ENCODE measurements around the gene VMAC.

VMAC gene

GRCh38 chr19:5923356-5923755 lies 18.7 kb downstream of the VMAC start:
- Histone ChIP-seq H3K4me3 (ENCODE audit: low read depth in 1 of 2, low read length in 2 of 2) (no peak overlapping the region), H3K27me3 (ENCODE audit: low read depth, low read length) (no peaks in the 10 kb centered on the region), H3K4me1 (ENCODE audit: control insufficient read depth in 1 of 2, insufficient read depth in 2 of 2, low read length in 2 of 2) (peaks cover 0 to 32% of the 10 kb centered on the region in 2 donors), H3K9me3 (ENCODE audit: control insufficient read depth in 1 of 2, low read length in 2 of 2) (no peaks in the 10 kb centered on the region), H3K27ac (ENCODE audit: low read length) (no peak overlapping the region), H3K36me3 (ENCODE audit: control insufficient read depth in 1 of 2, insufficient read depth in 2 of 2, low read length in 2 of 2) (peaks cover 45 to 90% of the 10 kb centered on the region in 2 donors)

GRCh38 chr19:5925830-5926427 lies 21.3 kb downstream of the VMAC start:
- Histone ChIP-seq H3K27ac (ENCODE audit: low read length) (peak overlapping the region; percentile 80), H3K27me3 (ENCODE audit: low read depth, low read length) (no peaks in the 10 kb centered on the region), H3K4me1 (ENCODE audit: control insufficient read depth in 1 of 2, insufficient read depth in 2 of 2, low read length in 2 of 2) (peaks cover 0 to 34% of the 10 kb centered on the region in 2 donors)

DNA sequence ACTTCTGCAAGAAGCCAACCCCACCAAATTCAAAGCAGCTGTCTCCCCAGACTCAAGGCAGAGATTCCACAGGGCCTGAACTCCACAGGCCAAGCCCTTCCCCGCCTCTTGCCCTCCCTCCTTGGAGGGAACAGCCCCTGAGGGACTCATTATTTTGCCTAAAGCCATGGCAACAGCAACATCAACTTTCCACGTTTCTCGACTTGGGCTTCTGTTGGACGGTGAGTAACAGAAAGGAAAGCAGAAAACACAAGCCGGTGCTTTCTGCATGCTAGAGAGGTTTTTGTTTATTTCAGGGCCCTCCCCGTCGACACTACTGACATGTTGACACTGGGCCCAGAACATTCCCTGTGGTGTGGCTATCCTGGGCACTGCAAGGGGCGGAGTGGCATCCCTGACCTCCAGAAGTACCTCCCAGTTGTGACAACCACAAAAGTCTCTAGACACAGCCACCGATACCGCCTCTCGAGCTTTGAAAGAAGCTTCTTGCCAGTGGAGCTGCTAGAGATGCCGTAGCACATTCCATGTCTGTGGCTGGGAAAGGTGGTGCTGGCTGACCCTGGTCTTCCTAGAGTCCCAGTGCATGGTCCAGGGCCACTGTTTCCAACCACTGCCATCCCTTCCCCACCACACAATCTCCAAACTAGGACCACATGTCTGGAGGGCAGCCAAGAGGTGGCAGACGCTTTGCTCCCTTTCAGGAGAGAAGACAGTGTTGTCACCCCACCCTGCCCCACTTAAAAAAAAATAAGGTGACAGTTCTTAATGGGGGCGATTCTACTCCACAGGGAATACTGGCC lies 22.2 kb downstream of the VMAC start:
- H3K27ac ChIP-seq (ENCODE audit: low read length): peak overlapping the region; percentile 80
- H3K4me1 ChIP-seq (ENCODE audit: control insufficient read depth in 1 of 2, insufficient read depth in 2 of 2, low read length in 2 of 2): peaks cover 0 to 42% of the 10 kb centered on the region in 2 donors
- H3K36me3 ChIP-seq (ENCODE audit: control insufficient read depth in 1 of 2, insufficient read depth in 2 of 2, low read length in 2 of 2): peaks cover 68 to 86% of the 10 kb centered on the region in 2 donors
- no peaks in the 10 kb centered on the region for H3K9me3 ChIP-seq (ENCODE audit: control insufficient read depth in 1 of 2, low read length in 2 of 2)
- H3K4me3 ChIP-seq (ENCODE audit: low read depth in 1 of 2, low read length in 2 of 2): peak overlapping the region in 1 of 2 donors; percentile 14
- H3K27me3 ChIP-seq (ENCODE audit: low read depth, low read length): no peaks in the 10 kb centered on the region

More at GRCh38 chr19:5925830-5926427, 21.3 kb downstream of the VMAC start:
- Histone ChIP-seq H3K9me3 (ENCODE audit: control insufficient read depth in 1 of 2, low read length in 2 of 2) (no peaks in the 10 kb centered on the region), H3K36me3 (ENCODE audit: control insufficient read depth in 1 of 2, insufficient read depth in 2 of 2, low read length in 2 of 2) (peaks cover 67 to 89% of the 10 kb centered on the region in 2 donors), H3K4me3 (ENCODE audit: low read depth in 1 of 2, low read length in 2 of 2) (no peak overlapping the region)

DNA sequence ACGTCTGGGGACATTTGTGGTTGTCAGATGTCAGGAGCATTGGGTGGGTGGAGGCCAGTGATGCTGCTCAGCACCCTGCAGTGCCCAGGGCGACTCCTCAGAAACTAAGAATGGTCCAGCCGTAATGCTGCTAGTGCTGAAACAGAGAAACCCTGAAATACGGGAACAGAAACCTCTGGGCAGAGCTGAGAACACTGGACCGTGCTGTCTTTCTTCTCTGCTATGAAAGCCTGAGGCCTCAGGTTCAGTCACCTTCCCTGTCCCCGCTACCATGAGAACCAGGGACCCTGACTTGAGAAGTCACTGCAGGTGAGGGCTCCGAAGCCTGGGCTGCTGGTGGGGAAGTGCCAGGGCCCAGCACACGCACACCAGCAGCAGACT lies 22.8 kb downstream of the VMAC start:
- H3K27me3 ChIP-seq (ENCODE audit: low read depth, low read length): no peaks in the 10 kb centered on the region
- H3K36me3 ChIP-seq (ENCODE audit: control insufficient read depth in 1 of 2, insufficient read depth in 2 of 2, low read length in 2 of 2): peaks cover 65 to 86% of the 10 kb centered on the region in 2 donors
- H3K4me3 ChIP-seq (ENCODE audit: low read depth in 1 of 2, low read length in 2 of 2): no peak overlapping the region
- H3K9me3 ChIP-seq (ENCODE audit: control insufficient read depth in 1 of 2, low read length in 2 of 2): no peaks in the 10 kb centered on the region
- peaks cover 0 to 47% of the 10 kb centered on the region in 2 donors for H3K4me1 ChIP-seq (ENCODE audit: control insufficient read depth in 1 of 2, insufficient read depth in 2 of 2, low read length in 2 of 2)
- H3K27ac ChIP-seq (ENCODE audit: low read length): peak overlapping the region; percentile 80

DNA sequence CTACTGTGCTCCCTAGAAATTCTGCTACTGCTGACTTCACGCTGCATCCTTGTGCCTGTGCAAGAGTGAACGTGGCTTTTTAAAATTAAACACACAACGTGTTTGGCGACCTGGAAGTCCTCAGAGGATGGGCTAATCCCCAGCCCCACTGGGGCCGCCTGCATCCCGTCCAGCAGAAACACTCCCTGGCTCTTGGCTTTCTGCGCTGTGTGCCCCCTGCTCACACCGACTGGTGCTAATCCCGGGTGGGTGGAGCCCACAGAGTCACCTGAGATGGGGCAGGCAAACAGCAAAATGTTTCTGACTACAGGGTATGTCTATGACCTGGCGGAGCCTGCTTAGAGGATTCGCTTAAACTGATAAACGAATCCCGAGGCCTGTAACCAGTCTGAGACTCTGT lies 24.5 kb downstream of the VMAC start:
- no peak overlapping the region for H3K27ac ChIP-seq (ENCODE audit: low read length)
- H3K4me1 ChIP-seq (ENCODE audit: control insufficient read depth in 1 of 2, insufficient read depth in 2 of 2, low read length in 2 of 2): peaks cover 3 to 64% of the 10 kb centered on the region in 2 donors
- no peak overlapping the region for H3K4me3 ChIP-seq (ENCODE audit: low read depth in 1 of 2, low read length in 2 of 2)
- H3K9me3 ChIP-seq (ENCODE audit: control insufficient read depth in 1 of 2, low read length in 2 of 2): no peaks in the 10 kb centered on the region
- H3K36me3 ChIP-seq (ENCODE audit: control insufficient read depth in 1 of 2, insufficient read depth in 2 of 2, low read length in 2 of 2): peaks cover 58 to 78% of the 10 kb centered on the region in 2 donors
- H3K27me3 ChIP-seq (ENCODE audit: low read depth, low read length): no peaks in the 10 kb centered on the region

DNA sequence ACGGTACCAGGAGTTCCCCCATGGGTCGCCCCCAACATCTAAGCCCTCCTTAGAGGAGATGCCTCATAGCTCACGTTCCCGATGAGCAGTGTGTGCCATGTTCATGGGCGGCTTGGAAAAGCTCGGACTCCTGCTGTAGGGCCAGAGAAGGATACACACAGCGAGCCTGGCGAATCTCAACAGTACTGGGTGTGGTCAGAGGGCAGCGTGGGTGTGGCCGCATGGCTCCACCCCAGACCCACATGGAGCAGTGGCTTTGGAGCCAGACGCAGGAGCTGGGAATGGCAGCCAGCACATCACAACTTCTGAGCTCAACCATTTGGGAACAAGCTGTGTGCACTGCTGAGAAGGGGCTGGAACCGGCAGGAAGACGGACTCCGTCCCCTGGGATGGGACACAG lies 25.0 kb downstream of the VMAC start:
- Histone ChIP-seq H3K36me3 (ENCODE audit: control insufficient read depth in 1 of 2, insufficient read depth in 2 of 2, low read length in 2 of 2) (peaks cover 54 to 74% of the 10 kb centered on the region in 2 donors), H3K27ac (ENCODE audit: low read length) (no peak overlapping the region), H3K4me3 (ENCODE audit: low read depth in 1 of 2, low read length in 2 of 2) (no peak overlapping the region), H3K4me1 (ENCODE audit: control insufficient read depth in 1 of 2, insufficient read depth in 2 of 2, low read length in 2 of 2) (peaks cover 3 to 66% of the 10 kb centered on the region in 2 donors), H3K27me3 (ENCODE audit: low read depth, low read length) (no peaks in the 10 kb centered on the region), H3K9me3 (ENCODE audit: control insufficient read depth in 1 of 2, low read length in 2 of 2) (no peaks in the 10 kb centered on the region)

GRCh38 chr19:5931251-5931650 lies 26.6 kb downstream of the VMAC start:
- H3K9me3 ChIP-seq (ENCODE audit: control insufficient read depth in 1 of 2, low read length in 2 of 2): no peaks in the 10 kb centered on the region
- H3K4me3 ChIP-seq (ENCODE audit: low read depth in 1 of 2, low read length in 2 of 2): no peak overlapping the region
- peaks cover 3 to 71% of the 10 kb centered on the region in 2 donors for H3K4me1 ChIP-seq (ENCODE audit: control insufficient read depth in 1 of 2, insufficient read depth in 2 of 2, low read length in 2 of 2)
- H3K36me3 ChIP-seq (ENCODE audit: control insufficient read depth in 1 of 2, insufficient read depth in 2 of 2, low read length in 2 of 2): peaks cover 47 to 65% of the 10 kb centered on the region in 2 donors
- no peak overlapping the region for H3K27ac ChIP-seq (ENCODE audit: low read length)
- H3K27me3 ChIP-seq (ENCODE audit: low read depth, low read length): no peaks in the 10 kb centered on the region

- no peak overlapping the region for H3K4me3 ChIP-seq (ENCODE audit: low read depth in 1 of 2, low read length in 2 of 2)
- no peaks in the 10 kb centered on the region for H3K27me3 ChIP-seq (ENCODE audit: low read depth, low read length)
- no peaks in the 10 kb centered on the region for H3K9me3 ChIP-seq (ENCODE audit: control insufficient read depth in 1 of 2, low read length in 2 of 2)
- H3K4me1 ChIP-seq (ENCODE audit: control insufficient read depth in 1 of 2, insufficient read depth in 2 of 2, low read length in 2 of 2): peaks cover 3 to 62% of the 10 kb centered on the region in 2 donors
- H3K27ac ChIP-seq (ENCODE audit: low read length): no peak overlapping the region
- H3K36me3 ChIP-seq (ENCODE audit: control insufficient read depth in 1 of 2, insufficient read depth in 2 of 2, low read length in 2 of 2): peaks cover 43 to 61% of the 10 kb centered on the region in 2 donors
These were observed 27.5 kb downstream of the VMAC start for GRCh38 chr19:5932146-5932545.

- H3K36me3 ChIP-seq (ENCODE audit: control insufficient read depth in 1 of 2, insufficient read depth in 2 of 2, low read length in 2 of 2): peaks cover 38 to 56% of the 10 kb centered on the region in 2 donors
- no peak overlapping the region for H3K4me3 ChIP-seq (ENCODE audit: low read depth in 1 of 2, low read length in 2 of 2)
- no peaks in the 10 kb centered on the region for H3K27me3 ChIP-seq (ENCODE audit: low read depth, low read length)
- H3K4me1 ChIP-seq (ENCODE audit: control insufficient read depth in 1 of 2, insufficient read depth in 2 of 2, low read length in 2 of 2): peaks cover 3 to 56% of the 10 kb centered on the region in 2 donors
- H3K27ac ChIP-seq (ENCODE audit: low read length): no peak overlapping the region
- H3K9me3 ChIP-seq (ENCODE audit: control insufficient read depth in 1 of 2, low read length in 2 of 2): no peaks in the 10 kb centered on the region
These were observed 28.1 kb downstream of the VMAC start for GRCh38 chr19:5932609-5933262.

DNA sequence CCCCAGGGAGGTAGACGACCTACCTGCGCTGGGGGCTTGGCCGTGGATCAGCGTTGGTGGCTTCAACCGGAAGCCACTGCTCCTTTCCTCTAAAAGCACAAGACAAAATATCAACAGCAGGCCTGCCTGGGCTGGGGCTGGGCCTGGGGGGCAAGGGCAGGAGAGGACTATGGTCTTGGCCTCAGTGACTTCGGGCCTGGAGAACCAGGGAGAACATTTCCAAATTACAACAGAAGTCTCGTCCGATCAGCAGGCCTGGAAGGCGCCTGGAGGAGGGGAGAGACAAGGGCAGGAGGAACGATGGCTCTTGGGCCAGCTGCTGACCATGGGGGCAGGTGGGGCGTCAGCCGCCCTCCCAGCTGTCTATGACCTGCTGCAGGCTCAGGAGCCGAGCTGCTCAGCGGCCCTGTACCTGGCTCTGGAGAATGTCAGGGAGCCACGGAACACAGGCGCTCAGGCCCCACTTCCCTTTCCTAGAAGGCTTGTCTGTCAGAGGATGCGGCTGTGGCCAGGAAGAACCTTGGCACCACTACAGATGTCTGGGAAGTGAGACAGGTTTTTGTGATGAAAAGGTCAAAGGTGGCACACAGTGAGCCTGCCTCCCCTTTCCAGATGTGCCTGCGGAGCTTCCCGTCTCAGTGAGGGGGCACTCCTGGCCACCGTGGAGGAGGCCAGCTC lies 28.9 kb downstream of the VMAC start:
- Histone ChIP-seq H3K4me3 (ENCODE audit: low read depth in 1 of 2, low read length in 2 of 2) (no peak overlapping the region), H3K9me3 (ENCODE audit: control insufficient read depth in 1 of 2, low read length in 2 of 2) (no peaks in the 10 kb centered on the region), H3K36me3 (ENCODE audit: control insufficient read depth in 1 of 2, insufficient read depth in 2 of 2, low read length in 2 of 2) (peaks cover 31 to 53% of the 10 kb centered on the region in 2 donors), H3K4me1 (ENCODE audit: control insufficient read depth in 1 of 2, insufficient read depth in 2 of 2, low read length in 2 of 2) (peaks cover 3 to 49% of the 10 kb centered on the region in 2 donors), H3K27ac (ENCODE audit: low read length) (peak overlapping the region; percentile 39), H3K27me3 (ENCODE audit: low read depth, low read length) (no peaks in the 10 kb centered on the region)

DNA sequence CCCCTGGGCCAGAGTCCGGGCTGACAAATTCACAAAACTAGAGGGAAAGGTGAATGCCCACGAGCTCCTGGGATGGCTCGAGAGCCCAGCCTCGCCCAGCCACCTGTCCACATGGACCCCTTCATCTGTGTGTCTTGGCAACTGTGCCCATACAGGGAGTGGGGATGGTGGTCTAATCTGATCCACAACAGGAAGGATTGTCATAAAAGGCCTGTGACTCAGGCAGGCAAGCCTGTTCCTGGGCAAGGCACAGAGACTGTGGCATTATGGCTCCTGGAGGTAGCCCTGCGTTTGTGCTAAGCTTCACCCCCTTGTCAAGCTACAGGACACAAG lies 29.4 kb downstream of the VMAC start:
- no peaks in the 10 kb centered on the region for H3K27me3 ChIP-seq (ENCODE audit: low read depth, low read length)
- H3K4me3 ChIP-seq (ENCODE audit: low read depth in 1 of 2, low read length in 2 of 2): no peak overlapping the region
- peaks cover 3 to 49% of the 10 kb centered on the region in 2 donors for H3K4me1 ChIP-seq (ENCODE audit: control insufficient read depth in 1 of 2, insufficient read depth in 2 of 2, low read length in 2 of 2)
- no peaks in the 10 kb centered on the region for H3K9me3 ChIP-seq (ENCODE audit: control insufficient read depth in 1 of 2, low read length in 2 of 2)
- H3K27ac ChIP-seq (ENCODE audit: low read length): peak overlapping the region; percentile 39
- H3K36me3 ChIP-seq (ENCODE audit: control insufficient read depth in 1 of 2, insufficient read depth in 2 of 2, low read length in 2 of 2): peaks cover 26 to 48% of the 10 kb centered on the region in 2 donors

All from muscle layer of duodenum (tissue), 2 donors.